ENCODE measurements around the gene R3HDML.

The R3HDML gene

DNA sequence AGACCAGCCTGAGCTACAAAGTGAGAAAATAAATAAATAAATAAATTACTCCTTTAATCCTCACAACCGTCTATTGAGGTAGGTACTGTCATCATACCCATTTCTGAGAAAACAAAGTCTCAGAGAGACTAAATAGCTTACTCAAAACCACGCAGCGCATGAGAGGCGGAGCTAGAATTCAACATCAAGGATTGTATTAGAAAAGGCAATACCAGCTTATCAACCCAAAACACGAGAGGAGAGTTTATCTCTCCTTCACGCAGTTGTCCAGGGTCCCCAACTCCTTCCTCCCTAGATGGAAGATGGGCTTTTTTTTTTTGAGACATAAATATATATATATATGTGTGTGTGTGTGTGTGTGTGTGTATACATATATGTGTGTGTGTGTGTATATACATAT lies 30.9 kb downstream of the R3HDML start:
- DNase-seq: no peak

DNA sequence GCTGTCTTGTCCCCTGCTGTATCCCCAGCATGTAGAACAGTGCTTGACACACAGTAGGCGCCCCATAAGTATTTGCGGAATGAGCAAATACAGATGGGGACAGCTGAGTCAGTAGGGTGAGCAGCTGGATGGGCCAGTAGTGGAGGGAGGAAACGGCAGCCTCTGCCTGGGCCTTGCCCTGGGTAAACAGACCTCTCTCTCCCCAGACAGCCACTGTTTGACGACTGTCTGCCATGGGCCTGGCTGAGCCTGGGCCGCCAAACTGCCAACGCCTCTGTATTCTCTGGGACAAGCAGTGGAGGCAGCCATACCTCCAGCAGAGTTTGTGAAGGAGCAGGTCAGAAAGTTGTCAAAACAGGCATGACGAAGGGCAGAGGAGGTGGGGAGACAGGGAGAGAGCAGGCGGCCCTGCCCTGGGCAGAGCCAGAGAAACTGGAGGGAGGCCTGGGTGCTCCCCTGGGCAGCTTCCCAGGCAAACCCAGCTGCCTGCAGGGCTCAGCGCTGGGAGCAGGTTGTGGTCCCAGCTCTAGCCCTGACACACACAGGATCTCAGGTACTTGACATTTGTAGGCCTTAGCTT lies 33.9 kb downstream of the R3HDML start:
- DNase-seq: no peak

- no peak for DNase-seq
These were observed 45.8 kb downstream of the R3HDML start for GRCh38 chr20:44382641-44383040.

GRCh38 chr20:44384423-44385027 lies 47.7 kb downstream of the R3HDML start:
- no peak for DNase-seq

- peak; percentile 60 for DNase-seq
These were observed 51.7 kb downstream of the R3HDML start for GRCh38 chr20:44388466-44389023.

DNA sequence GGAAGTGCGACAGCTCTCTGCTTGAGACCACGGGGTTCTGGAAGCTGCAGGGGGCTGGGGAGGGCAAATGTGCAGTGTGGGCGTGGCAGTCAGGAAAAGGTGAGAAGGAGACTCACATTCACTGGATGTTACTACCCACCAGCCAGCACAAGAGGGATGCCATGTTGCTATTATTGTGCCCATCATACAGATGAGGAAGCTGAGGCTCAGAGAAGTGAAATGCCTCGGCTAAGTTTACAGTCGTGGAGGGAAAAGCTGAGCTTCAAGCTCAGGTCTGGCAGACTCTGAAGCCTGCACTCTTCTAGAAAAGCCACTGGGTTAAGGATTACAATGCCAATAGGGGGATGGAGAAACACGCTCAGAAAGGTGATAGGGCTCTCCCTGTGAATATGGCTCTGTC lies 53.0 kb downstream of the R3HDML start:
- DNase-seq: no peak

DNA sequence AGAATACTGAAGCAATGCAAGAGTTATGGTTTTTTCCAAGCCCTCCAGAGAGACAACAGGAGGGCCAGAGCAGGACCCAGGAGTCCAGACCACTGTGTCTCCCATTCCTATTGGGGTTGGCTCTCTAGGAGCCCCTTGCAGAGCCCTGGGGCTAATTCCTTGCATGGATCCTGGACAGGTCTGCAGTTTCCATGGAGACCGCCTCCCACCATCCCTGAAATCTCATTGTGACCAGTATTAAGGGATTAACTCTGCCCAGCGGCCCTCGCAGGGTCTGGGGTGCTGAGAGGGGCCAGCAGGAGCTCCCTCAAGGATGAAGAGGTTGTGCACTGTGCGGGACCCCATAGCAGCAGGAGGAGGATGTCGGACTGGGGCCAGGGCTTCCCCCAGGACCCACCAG lies 53.4 kb downstream of the R3HDML start:
- DNase-seq: no peak

GRCh38 chr20:44392088-44392775 lies 55.4 kb downstream of the R3HDML start:
- no peak for DNase-seq

DNA sequence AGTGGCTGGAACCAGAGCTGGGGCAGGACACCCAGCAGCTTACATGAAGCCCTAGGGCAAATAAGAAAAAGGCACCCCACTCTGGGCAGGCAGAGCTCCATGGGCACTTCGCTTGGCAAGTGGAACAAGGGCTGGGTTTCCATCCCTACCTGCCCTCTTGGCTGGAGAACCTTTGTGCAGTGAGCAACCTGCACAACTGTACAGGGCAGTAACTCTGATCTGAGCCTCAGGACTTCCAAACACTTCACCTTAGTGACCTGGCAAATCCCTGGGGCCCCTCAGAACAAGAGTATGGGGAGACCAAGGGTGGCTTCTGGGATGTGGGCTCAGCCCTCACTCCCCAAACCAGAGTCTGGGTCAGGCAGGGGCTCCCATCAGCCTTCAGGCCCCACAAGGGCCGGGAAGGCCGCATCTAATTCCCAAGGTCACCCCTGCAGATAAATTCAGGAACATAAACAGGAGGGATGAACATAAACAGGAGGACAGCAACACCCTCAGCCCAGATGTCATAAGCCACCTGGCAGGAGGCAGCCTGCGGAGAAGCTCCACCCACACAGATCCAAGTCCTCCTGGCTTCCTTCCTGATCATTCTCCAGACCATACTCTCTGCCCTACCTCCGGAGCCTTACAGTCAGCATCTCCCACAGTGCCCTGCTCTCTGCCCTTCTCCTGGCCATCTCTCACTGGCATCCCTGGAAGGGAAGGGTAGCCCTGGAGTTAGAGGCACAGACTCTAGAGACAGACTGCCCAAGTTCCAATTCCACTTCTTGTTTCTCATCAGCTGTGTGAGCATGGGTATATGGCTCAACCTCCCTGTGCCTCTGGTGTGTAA lies 56.1 kb downstream of the R3HDML start:
- no peak for DNase-seq

DNA sequence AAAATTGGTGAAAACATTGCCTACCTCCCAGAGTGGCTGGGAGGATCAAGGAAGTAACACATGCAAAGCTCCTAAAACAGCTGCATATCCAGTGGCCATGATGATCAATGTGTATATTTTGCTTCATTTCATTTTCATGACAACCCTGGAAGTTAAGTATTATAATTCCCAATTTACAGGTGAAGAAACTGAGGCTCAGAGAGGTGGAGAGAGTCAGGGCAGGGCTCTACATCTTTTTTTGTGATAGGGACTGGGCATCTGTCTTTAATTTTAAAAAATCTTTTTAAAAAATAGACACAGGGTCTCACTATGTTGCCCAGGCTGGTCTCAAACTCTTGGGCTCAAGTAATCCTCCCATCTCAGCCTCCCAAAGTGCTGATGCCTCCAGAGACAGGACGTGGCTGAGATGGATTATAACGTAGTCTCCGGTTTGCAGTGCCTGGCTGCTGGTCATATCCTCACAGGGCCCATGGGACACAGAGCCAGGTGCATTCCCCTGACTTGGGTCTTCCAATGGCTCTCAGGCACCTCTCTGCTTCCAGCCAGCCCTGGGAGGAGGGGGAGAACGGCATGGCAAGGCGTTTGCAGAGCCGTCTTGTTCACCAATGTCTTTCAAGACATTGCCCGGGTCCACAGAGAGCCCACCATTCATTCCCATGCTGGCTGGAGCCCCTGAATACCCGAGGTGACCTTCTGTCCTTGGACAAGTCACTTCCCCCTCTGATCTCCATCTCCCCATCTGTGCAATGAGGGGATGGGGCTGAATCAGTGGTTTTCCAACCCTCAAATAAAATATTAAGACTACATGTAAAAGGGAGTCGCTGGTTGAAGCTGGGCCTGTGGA lies 57.0 kb downstream of the R3HDML start:
- DNase-seq: no peak

DNA sequence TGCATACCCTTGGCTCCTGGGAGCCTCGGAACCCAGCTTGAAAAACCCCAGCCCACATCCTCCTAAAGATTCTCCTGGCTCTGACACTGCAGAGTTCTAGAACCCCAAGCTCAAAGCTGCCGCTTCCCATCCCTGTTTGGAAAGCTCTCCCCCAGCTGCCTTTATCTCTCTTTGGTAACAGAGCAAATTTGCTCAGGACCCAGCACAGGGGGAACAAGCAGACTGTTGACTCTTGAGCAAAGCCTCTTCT lies 57.5 kb downstream of the R3HDML start:
- no peak for DNase-seq

DNA sequence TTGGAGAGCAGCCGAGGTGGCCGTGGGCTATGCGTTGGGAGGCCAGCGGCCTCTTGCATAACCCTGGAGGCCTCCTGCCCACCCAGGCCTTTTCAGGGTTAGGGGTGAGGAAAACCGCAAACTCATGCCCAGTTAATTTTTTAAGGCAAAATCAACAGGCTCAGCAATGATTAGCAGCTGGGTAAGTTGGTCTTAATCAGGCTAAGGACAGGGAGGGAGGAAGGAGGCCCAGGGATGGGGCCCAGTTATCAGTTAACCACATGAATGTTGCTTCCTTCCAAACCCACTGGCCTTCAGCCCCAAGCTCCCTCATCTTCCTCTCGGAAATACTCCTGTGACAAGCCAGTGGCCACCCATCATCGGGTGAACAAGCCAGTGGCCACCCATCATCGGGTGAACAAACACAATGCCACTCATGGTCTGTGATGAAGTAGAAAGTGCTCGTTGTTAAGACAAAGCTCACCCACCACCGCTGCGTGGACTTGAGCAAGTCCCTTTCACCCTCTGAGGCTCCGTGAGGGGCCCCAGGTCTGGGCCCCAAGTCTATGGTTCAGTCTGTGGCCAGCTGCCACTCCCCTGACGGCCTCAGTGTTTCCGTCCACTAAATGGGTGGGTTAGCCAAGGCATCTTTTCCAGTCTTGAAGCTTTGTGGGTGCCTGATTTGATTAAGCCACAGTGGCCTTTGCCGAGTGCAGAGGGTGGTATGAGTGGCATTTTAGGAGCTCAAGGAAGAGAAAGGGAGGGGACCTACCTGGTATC lies 58.0 kb downstream of the R3HDML start:
- DNase-seq: no peak

DNA sequence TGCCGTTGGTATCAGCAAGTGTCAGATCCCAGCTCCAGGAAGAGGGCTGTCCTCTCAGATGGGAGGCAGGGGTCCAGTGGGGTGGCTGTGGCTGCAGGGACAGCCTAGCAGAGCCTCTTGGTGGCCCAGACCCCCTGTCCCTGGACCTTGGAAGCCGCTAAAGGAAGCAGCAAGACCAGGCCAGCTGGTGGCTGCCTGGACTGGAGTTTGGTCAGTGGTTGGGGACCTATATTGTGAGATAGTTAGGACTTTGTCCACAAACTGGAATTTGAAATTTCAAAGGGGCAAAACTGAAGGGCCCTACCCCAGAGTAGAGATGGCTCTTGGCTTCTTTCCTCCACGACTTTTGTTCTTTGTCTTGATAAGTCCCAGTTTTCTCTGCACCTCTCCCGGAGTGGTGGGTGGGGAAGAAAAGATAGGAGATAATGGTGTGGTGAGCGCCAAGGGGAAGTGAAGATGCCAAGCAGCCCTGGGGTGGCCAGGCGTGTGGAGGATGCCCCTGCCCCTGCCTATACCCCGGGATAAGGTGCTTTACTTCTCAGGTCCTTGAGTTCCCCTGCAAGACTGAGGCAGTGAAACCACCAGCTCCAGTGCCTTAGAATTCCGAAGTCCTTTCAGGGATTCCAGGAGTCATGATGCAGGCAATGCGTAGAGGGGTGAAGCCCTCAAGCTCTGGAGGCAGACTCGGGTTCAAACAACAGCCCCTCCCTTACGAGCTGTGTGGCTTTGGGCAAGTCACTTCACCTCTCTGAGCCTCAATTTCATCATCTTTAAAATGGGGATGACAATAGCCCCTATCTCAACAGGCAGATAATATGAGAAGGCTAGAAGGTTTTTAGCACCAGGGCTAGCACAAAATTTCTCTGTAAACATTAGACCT lies 58.9 kb downstream of the R3HDML start:
- no peak for DNase-seq

DNA sequence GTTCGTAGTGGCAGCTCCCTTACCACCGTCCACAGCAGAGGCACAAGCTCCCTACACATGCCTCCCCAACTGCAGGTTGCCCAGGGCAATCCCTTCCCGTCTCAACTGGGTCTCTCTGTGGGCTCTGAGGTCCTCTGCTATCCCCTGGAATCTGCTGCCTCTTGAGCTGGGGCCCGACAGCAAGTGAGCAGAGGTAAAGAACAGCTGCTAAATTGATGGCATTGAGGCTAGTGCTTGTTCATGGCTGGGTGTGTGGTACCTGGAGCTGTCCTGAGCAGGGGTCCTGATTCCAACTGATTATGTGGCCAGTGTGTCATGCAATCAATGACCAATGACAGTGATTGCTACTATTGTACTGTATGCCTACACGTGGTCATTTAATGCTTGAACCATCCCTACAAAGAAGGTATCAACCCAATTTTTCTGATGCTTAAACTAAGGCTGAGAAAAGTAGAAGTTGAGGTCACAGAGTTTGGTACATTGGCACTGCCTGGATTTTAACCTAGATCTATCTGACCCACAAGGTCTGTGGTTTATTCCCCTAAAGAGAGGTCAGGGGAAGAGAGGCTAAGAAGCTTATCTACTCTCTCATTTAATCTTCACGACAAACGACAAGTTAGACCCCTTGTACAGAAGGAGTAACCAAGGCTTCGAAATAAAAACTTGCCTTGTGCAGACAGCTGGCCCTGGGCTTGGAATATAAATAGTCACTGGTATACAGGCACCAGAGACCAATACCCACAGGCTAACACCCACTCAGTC lies 59.7 kb downstream of the R3HDML start:
- no peak for DNase-seq

DNA sequence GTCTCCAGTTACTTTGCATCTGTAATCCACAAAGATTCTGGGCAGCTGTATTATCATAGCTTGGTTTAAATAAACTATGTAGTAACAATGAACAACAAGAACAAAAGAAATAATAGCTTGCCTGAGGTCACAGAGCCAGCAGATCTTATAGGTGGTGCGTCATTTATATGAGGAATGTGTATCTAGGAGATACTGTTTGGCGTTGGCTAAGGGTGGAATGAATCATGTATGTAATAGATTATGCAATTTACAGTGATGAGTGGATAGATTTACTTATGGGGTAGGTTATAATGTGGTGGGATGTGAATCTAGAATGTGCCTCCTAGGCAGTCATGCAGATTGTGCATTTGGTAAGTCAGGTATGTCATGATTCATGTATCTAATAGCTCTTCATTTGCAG lies 61.5 kb downstream of the R3HDML start:
- no peak for DNase-seq

- DNase-seq: no peak
These were observed 62.6 kb downstream of the R3HDML start for GRCh38 chr20:44399446-44399845.

DNA sequence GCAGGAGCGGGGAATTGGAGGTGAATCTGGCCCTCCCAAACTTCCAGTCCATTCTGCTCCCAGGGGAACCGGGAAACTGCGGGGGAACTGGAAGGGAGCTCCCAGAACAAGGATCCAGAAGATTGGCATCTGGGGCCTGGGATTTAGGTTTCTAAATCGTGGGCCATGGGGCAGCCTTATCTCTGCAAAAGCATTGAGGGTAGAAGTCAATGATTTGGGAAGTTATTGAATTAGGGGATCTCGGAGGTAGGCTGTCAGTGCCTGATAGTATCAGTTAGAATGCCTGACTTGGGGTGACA lies 63.8 kb downstream of the R3HDML start:
- DNase-seq: no peak
